ENCODE data around the gene SLC18A2. TPM values are rescaled to one million over a fixed set of nuclear protein-coding genes. Genes with fewer than 3 reads are reported as not detected.

SLC18A2 gene
- total RNA-seq = under 0.01 and 1.1 TPM in 2 replicates

DNA sequence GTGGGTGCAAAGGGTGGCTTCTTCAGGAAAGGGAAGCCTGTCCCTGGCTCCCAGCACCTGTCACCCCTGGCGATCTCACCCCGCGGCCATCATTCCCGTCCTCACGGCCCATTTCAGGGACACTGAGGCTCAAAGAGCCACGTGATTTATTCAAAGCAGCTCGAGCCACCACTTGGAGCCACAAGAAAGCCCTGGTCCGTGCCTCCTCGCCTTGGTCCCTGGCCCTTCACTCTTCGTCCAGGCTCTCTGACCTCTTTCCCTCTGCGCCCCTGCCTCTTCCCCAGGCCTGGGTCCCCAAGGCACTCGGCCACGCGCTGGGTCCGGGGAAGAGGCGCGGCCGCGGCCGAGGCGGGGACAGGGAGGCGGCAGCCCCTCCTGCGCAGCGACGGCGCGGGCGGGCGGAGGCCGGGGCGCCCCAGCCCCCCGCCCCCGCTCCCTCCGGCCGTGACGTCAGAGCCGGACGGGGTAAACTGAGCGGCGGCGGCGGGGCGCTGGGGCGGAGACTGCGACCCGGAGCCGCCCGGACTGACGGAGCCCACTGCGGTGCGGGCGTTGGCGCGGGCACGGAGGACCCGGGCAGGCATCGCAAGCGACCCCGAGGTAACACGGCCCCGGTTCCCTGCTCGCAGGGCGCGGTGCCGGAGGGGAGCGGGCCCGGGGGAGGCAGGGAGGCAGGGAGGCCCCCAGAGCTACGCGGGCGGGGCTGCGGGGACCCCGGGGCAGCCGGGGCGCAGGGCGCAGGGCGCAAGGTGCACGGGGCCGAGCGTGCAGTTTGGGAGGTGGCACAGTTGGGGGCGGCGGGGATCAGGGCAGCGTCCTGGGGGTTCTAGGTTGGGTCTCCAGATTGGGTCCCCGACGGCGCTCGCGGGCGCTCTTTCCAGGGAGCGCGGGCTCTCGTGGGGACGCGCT is at the start of gene SLC18A2:
Gene SLC18A2 (plus strand): TSS at position 494 of the 909 bp plus-strand sequence. CDS start 580 bp downstream, outside the sequence.

DNA sequence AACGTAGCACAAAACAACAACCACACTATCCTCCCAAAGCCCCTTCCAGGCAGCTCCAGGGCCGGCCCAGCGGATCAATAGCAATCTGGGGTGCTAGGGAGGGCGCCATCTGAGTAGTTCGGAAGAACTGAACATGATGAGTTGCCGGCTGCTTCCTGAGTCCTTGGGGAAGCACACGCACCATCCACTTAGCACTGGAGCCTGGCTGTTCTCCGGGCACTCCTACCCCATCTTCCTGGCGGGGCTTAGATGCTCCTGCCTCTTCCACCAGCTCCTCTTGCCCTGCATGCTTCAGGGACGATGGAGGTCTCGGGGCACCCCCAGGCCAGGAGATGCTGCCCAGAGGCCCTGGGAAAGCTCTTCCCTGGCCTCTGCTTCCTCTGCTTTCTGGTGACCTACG is 43.7 kb upstream of the SLC18A2 start, which contains the start of gene KCNK18:
Gene KCNK18 (plus strand): TSS at position 301 of the 400 bp plus-strand sequence. CDS start 0 bp downstream, at position 301.

Other genes starting within 250 kb of the SLC18A2 start
- gene SHTN1, start 235.9 kb upstream of the SLC18A2 start, total RNA-seq = 6.2 and 8.7 TPM in 2 replicates
- not detected in 2 replicates for gene VAX1, start 102.8 kb upstream of the SLC18A2 start, total RNA-seq
- not detected in 2 replicates for gene KCNK18, start 43.6 kb upstream of the SLC18A2 start, total RNA-seq
- gene PDZD8, start 134.3 kb downstream of the SLC18A2 start, total RNA-seq = 19.9 and 21.8 TPM in 2 replicates

Measured in mesangial cell (primary cell).